GM12875 (cell line): ENCODE data around the gene LRIT2.

ENCODE experiments used
- H3K4me3 ChIP-seq: one replicate; pipeline ENCODE4 v1.5.1; 2011; ENCODE audit warnings: low read depth, low read length, control low read depth
- TF ChIP-seq, protein P1 (sequence below): IDR thresholded peaks from 2 replicates; pipeline ENCODE4 v1.5.1; 2011; ENCODE audit warnings: low read depth, mild to moderate bottlenecking, control low read depth, inconsistent platforms, low read length, moderate library complexity, borderline replicate concordance; ENCODE audit not compliant: insufficient read depth

Gene LRIT2

DNA sequence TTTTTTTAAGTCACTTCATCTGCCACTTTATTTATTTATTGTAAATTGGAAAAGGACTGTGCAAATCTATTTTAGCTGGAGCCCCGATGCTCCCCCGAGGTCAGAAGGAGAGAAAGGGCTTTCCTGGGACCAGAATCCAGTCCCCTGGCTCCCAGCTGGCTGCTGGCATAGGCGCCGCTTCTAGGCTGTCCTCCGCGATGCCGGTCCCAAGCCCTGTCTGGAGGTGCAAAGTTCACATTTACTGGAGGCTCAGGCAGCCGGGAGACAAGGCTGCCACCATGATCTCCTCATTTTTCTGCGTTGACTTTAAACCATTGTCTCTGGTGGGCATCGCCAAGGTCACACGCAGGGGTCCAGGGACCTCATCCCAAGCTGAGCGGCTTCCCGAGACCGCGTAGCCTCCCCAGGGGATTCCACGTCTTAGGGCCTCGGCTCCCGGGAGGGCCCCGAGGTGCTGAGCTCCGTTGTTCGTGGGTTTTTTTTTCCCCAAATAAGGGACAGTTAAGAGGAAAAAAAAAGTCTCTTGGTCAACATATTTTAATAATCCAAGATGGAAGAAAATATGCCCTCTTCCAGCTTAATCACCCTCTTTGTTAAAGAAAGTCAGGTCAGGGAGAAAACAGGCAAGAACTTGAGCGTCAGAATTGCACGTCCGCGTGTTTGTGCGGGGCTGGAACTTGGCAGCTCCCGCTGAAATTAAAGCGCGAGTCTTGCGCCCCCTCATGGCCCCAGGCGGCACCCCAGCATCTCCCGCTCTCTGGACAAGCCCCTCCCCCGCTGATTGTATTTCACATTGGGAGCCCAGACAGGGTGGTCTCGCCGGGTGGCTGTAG, 31.4 kb upstream of the LRIT2 start:
- no peak overlapping the region for H3K4me3 ChIP-seq
- TF ChIP-seq, protein P1, sequence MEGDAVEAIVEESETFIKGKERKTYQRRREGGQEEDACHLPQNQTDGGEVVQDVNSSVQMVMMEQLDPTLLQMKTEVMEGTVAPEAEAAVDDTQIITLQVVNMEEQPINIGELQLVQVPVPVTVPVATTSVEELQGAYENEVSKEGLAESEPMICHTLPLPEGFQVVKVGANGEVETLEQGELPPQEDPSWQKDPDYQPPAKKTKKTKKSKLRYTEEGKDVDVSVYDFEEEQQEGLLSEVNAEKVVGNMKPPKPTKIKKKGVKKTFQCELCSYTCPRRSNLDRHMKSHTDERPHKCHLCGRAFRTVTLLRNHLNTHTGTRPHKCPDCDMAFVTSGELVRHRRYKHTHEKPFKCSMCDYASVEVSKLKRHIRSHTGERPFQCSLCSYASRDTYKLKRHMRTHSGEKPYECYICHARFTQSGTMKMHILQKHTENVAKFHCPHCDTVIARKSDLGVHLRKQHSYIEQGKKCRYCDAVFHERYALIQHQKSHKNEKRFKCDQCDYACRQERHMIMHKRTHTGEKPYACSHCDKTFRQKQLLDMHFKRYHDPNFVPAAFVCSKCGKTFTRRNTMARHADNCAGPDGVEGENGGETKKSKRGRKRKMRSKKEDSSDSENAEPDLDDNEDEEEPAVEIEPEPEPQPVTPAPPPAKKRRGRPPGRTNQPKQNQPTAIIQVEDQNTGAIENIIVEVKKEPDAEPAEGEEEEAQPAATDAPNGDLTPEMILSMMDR: peak; percentile 64

DNA sequence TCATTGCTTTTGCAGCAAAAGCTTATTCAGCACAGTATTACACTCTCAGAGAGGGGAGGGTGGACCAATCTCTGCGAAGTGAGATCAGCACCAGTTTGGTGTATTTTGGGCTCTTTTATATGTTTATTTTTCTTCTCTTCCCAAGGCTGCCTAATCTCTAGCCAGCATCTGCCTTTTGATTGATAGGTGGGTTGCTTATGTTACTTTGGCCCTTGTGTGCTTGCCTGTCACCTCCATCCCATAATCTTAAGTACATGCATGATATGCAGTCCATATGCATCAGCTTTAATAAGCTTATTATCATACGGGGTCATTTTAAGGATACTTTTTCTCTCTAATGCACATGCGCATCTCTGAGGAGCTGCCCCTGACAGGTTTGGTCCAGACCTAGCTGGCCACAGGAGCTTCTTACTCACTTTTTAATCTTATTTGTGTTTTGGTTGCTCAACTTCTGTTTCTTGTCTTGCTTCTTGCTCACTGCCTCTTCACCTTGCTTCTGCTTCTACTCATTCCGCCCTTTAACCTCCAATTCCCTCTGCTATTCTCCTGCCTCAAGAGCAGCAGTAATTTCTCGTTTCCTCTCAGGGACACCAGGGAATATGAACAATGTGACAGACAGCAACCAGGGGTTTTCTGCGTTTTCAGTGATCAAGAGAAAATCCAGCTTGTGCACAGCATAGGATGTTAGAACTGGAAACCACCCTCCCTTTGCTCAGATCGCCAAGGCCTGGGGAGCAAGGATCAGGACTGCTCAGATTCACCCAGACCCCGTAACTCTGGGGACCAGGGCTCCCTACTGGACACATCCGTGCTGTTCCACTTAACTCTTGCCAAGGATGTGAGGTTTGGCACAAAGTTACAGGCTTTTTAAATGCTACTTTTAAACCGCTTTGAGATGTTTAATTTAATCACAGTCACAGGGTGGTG, 29.5 kb upstream of the LRIT2 start:
- no peak overlapping the region for H3K4me3 ChIP-seq
- TF ChIP-seq, protein P1: no peak

DNA sequence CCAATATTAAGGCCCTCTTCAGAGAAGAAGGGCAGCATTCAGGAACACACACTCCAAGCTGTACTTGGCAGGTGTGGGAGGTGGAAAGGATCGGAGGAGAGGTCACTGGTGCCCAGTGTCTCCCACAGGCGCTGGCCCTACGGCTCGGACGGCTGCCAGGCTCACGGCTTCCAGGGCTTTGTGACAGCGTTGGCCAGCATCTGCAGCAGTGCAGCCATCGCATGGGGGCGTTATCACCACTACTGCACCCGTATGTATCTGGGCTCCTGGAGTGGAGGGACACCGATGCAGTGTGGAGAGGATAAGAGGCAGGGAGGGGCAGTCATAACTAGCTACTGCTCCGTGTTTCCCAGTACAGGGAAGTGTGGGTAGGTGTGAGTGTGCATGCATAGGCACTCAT, 23.4 kb upstream of the LRIT2 start:
- TF ChIP-seq, protein P1: no peak
- no peak overlapping the region for H3K4me3 ChIP-seq

DNA sequence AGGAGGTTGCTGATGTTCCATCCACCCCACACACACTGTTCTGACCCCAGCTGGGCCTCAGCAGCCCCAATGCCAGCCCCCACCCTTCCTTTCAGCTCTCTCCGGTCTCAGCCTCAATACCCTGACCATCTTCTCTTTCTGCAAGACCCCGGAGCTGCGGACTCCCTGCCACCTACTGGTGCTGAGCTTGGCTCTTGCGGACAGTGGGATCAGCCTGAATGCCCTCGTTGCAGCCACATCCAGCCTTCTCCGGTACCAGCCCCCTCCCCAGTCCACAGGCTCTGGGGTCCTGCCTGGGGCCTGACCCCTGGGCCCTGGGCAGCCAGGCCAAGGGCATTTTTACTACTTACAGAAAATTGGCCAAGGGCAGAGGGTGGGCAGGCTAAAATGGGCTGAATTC, 22.2 kb upstream of the LRIT2 start:
- no peak overlapping the region for H3K4me3 ChIP-seq
- TF ChIP-seq, protein P1: no peak

DNA sequence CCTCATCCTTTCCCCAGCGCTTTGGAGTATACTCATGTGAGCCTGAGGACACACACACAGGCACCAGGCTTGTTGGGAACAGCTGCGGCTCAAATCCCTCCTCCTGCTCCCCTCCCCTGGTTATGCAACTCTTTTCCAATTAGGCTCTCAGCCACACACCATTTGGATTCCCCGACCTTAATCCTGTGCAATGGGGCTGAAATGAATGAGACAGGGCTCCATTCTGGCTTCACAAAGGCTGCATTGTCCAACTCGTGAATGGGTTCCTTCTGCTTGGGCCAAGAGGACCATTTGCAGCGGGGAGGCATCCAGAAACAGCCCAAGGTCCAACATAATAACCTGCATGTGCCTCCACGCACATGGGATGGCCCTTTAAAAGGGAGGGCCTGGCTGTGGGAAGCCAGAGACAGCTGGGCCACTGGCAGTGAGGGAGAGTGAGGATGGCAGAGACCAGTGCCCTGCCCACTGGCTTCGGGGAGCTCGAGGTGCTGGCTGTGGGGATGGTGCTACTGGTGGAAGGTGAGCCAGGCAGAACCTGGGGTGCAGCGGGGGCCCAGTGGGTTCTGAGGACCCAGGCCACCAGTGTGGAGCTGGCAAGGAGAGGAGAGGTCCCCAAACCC, 19.4 kb upstream of the LRIT2 start, which contains the start of gene RGR:
Gene RGR, plus strand, starts transcription at position 403 of the 620 bp plus-strand sequence. Its CDS starts 38 bp downstream, at position 441.
- no peak within 1 kb of the TSS for H3K4me3 ChIP-seq
- TF ChIP-seq, protein P1: no peak

DNA sequence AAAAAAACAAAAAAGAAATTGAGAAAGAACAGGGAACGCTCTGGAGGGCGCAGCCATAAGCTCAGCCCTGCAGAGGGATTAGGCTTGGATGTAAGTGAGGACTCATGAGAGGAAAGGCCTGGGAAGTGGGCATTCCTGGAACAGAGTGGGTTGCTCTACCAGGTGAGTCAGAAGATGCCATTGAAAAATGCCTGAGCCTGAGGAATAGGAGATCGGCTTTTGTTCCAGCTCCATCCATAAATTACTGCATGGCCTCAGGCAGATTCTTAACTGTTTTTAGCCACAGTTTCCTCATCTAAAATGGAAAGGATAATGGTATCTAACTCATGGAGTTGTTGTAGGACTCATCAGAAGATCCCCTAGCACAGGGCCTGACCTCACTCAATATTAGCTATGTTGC, 18.4 kb upstream of the LRIT2 start:
- no peak overlapping the region for H3K4me3 ChIP-seq
- TF ChIP-seq, protein P1: no peak
